ENCODE data around the gene RIMBP2. TPM values are rescaled to one million over a fixed set of nuclear protein-coding genes. Genes with fewer than 3 reads are reported as not detected.

Gene RIMBP2
- total and polyA plus RNA-seq, 4 donors, result 0.05 to 2.9 (median 0.95) TPM

- 65 to 74% methylated on average over 18 of the region's 18 CpGs for WGBS, 2 donors
- no peak for ATAC-seq (ENCODE audit: insufficient read depth, low FRiP score)
These were observed 211.8 kb downstream of the RIMBP2 start for GRCh38 chr12:130504110-130504839.

GRCh38 chr12:130501821-130502220 lies 214.3 kb downstream of the RIMBP2 start:
- H3K9me3 ChIP-seq (ENCODE audit: control insufficient read depth in 4 of 4, insufficient read depth in 3 of 4, low read length in 3 of 4), result peaks cover 0 to 1% (median 0%) of the 10 kb centered on the region in 4 donors
- no peak overlapping the region for H3K4me3 ChIP-seq
- H3K36me3 ChIP-seq (ENCODE audit: control insufficient read depth in 4 of 4, insufficient read depth in 4 of 4, low read length in 4 of 4), result no peaks in the 10 kb centered on the region
- no peak overlapping the region for H3K27ac ChIP-seq (ENCODE audit: low read depth in 1 of 2, low read length in 1 of 2)
- DNase-seq, result no peak
- no peak for ATAC-seq (ENCODE audit: insufficient read depth, low FRiP score)
- no peaks in the 10 kb centered on the region for H3K4me1 ChIP-seq (ENCODE audit: control insufficient read depth in 5 of 5, insufficient read depth in 5 of 5, low read length in 5 of 5)
- TF ChIP-seq, protein P1, sequence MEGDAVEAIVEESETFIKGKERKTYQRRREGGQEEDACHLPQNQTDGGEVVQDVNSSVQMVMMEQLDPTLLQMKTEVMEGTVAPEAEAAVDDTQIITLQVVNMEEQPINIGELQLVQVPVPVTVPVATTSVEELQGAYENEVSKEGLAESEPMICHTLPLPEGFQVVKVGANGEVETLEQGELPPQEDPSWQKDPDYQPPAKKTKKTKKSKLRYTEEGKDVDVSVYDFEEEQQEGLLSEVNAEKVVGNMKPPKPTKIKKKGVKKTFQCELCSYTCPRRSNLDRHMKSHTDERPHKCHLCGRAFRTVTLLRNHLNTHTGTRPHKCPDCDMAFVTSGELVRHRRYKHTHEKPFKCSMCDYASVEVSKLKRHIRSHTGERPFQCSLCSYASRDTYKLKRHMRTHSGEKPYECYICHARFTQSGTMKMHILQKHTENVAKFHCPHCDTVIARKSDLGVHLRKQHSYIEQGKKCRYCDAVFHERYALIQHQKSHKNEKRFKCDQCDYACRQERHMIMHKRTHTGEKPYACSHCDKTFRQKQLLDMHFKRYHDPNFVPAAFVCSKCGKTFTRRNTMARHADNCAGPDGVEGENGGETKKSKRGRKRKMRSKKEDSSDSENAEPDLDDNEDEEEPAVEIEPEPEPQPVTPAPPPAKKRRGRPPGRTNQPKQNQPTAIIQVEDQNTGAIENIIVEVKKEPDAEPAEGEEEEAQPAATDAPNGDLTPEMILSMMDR (IDR thresholded peaks at IDR 0.05; ENCODE audit: control extremely low read depth, extremely low read depth), result no peak
- 89 to 95% methylated on average over 8 of the region's 8 CpGs for WGBS, 2 donors
- H3K27me3 ChIP-seq (ENCODE audit: control insufficient read depth in 3 of 3, insufficient read depth in 3 of 3, low read length in 2 of 3), result no peaks in the 10 kb centered on the region
- H3K9ac ChIP-seq (ENCODE audit: insufficient read depth in 1 of 2, low read length in 2 of 2), result no peak overlapping the region

More at GRCh38 chr12:130504110-130504839, 211.8 kb downstream of the RIMBP2 start:
- H3K4me3 ChIP-seq, result no peak overlapping the region
- no peak overlapping the region for H3K9ac ChIP-seq (ENCODE audit: insufficient read depth in 1 of 2, low read length in 2 of 2)
- no peaks in the 10 kb centered on the region for H3K4me1 ChIP-seq (ENCODE audit: control insufficient read depth in 5 of 5, insufficient read depth in 5 of 5, low read length in 5 of 5)
- no peak for DNase-seq
- no peaks in the 10 kb centered on the region for H3K27me3 ChIP-seq (ENCODE audit: control insufficient read depth in 3 of 3, insufficient read depth in 3 of 3, low read length in 2 of 3)
- TF ChIP-seq, protein P1 (IDR thresholded peaks at IDR 0.05; ENCODE audit: control extremely low read depth, extremely low read depth), result no peak
- peaks cover 0 to 2% (median 0%) of the 10 kb centered on the region in 4 donors for H3K9me3 ChIP-seq (ENCODE audit: control insufficient read depth in 4 of 4, insufficient read depth in 3 of 4, low read length in 3 of 4)
- no peaks in the 10 kb centered on the region for H3K36me3 ChIP-seq (ENCODE audit: control insufficient read depth in 4 of 4, insufficient read depth in 4 of 4, low read length in 4 of 4)
- no peak overlapping the region for H3K27ac ChIP-seq (ENCODE audit: low read depth in 1 of 2, low read length in 1 of 2)

DNA sequence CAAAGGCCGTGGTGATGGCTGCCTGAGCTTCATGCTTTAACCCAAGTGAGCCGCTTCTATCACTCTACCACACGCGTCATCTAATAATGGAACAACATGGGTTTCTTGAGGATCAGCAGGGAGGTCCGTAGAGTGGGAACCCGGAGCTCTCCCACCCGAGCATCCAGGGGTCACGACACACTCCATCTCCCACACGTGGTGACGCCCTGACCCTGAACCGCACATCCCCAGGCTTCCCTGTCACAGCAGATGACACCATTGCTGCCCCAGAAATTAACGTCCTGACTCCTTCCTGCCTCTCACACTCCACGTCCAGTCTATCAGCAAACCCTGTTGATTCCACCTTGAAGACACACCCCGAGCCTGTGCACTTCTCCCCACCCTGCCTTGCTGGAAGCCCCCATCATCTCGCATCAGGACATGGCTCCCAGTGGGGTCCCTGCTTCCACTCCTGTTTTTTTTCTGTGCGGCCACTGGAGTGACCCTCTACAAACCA lies 215.2 kb downstream of the RIMBP2 start:
- no peaks in the 10 kb centered on the region for H3K36me3 ChIP-seq (ENCODE audit: control insufficient read depth in 4 of 4, insufficient read depth in 4 of 4, low read length in 4 of 4)
- no peaks in the 10 kb centered on the region for H3K27me3 ChIP-seq (ENCODE audit: control insufficient read depth in 3 of 3, insufficient read depth in 3 of 3, low read length in 2 of 3)
- no peak overlapping the region for H3K9ac ChIP-seq (ENCODE audit: insufficient read depth in 1 of 2, low read length in 2 of 2)
- TF ChIP-seq, protein P1 (IDR thresholded peaks at IDR 0.05; ENCODE audit: control extremely low read depth, extremely low read depth), result no peak
- no peak for DNase-seq
- 74 to 85% methylated on average over 16 of the region's 16 CpGs for WGBS, 2 donors
- no peak overlapping the region for H3K27ac ChIP-seq (ENCODE audit: low read depth in 1 of 2, low read length in 1 of 2)
- ATAC-seq (ENCODE audit: insufficient read depth, low FRiP score), result no peak
- H3K4me1 ChIP-seq (ENCODE audit: control insufficient read depth in 5 of 5, insufficient read depth in 5 of 5, low read length in 5 of 5), result no peaks in the 10 kb centered on the region
- no peaks in the 10 kb centered on the region for H3K9me3 ChIP-seq (ENCODE audit: control insufficient read depth in 4 of 4, insufficient read depth in 3 of 4, low read length in 3 of 4)
- no peak overlapping the region for H3K4me3 ChIP-seq

Data from lung (tissue), 12 donors.